Cardiac muscle cell (in vitro differentiated cells and primary cell): ENCODE results near the gene LEMD2. TPM values are rescaled to one million over a fixed set of nuclear protein-coding genes. Genes with fewer than 3 reads are reported as not detected.

Experiments used
- DNase-seq, 2 donors: peaks; one replicate each; pipeline versions ENCODE4 v3.0.0 to v3.0.0-alpha.2; 2010 to 2017; ENCODE audit warnings: low read depth in 1 of 2, low spot score in 1 of 2
- H3K27ac ChIP-seq: fragments of 200-600 bp; sonication (generic); 2 replicates; pipeline ENCODE4 v1.5.1; 2016
- H3K27me3 ChIP-seq: fragments of 200-600 bp; sonication (generic); 2 replicates; pipeline ENCODE4 v1.6.0; 2016; ENCODE audit warnings: control low read depth
- H3K36me3 ChIP-seq: fragments of 200-600 bp; sonication (generic); 2 replicates; pipeline ENCODE4 v1.5.1; 2016; ENCODE audit warnings: control low read depth
- H3K4me1 ChIP-seq: fragments of 200-600 bp; sonication (generic); 2 replicates; pipeline ENCODE4 v1.8.1; 2017; ENCODE audit warnings: low read depth, mild to moderate bottlenecking, mixed run types
- H3K4me3 ChIP-seq: fragments of 200-600 bp; sonication (generic); 2 replicates; pipeline ENCODE4 v1.5.1; 2016; ENCODE audit warnings: mild to moderate bottlenecking
- H3K9me3 ChIP-seq: fragments of 200-600 bp; sonication (generic); 2 replicates; pipeline ENCODE4 v1.5.1; 2017; ENCODE audit warnings: low read depth, mild to moderate bottlenecking, control low read depth
- polyA plus RNA-seq: library from polyadenylated mRNA; unstranded; fragments of >200 nt; fragmentation: Nextera tagmentation; extraction: Ambion mirVana; gene quantifications from 2 replicates; pipeline ENCODE4 v1.2.1, GENCODE V29; 2016
- total RNA-seq: library from RNA; depleted of rRNA; stranded (reverse); fragments of >200 nt; gene quantifications from 2 replicates; pipeline ENCODE4 v1.2.3, GENCODE V29; 2016
- TF ChIP-seq, protein P1 (sequence below): IDR thresholded peaks from 2 replicates; pipeline ENCODE4 v1.5.1; 2012; ENCODE audit warnings: low read depth, mild to moderate bottlenecking, low read length

The LEMD2 gene
- total and polyA plus RNA-seq, 2 experiments from 2014 or later: 65.4 to 78.2 TPM

GRCh38 chr6:33727932-33728331 lies 61.0 kb downstream of the LEMD2 start:
- no peaks in the 10 kb centered on the region for H3K9me3 ChIP-seq
- H3K36me3 ChIP-seq: no peaks in the 10 kb centered on the region
- no peaks in the 10 kb centered on the region for H3K27me3 ChIP-seq
- no peak overlapping the region for H3K27ac ChIP-seq
- TF ChIP-seq, protein P1, sequence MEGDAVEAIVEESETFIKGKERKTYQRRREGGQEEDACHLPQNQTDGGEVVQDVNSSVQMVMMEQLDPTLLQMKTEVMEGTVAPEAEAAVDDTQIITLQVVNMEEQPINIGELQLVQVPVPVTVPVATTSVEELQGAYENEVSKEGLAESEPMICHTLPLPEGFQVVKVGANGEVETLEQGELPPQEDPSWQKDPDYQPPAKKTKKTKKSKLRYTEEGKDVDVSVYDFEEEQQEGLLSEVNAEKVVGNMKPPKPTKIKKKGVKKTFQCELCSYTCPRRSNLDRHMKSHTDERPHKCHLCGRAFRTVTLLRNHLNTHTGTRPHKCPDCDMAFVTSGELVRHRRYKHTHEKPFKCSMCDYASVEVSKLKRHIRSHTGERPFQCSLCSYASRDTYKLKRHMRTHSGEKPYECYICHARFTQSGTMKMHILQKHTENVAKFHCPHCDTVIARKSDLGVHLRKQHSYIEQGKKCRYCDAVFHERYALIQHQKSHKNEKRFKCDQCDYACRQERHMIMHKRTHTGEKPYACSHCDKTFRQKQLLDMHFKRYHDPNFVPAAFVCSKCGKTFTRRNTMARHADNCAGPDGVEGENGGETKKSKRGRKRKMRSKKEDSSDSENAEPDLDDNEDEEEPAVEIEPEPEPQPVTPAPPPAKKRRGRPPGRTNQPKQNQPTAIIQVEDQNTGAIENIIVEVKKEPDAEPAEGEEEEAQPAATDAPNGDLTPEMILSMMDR: no peak
- DNase-seq: no peak
- peaks cover 22% of the 10 kb centered on the region for H3K4me1 ChIP-seq
- no peak overlapping the region for H3K4me3 ChIP-seq

DNA sequence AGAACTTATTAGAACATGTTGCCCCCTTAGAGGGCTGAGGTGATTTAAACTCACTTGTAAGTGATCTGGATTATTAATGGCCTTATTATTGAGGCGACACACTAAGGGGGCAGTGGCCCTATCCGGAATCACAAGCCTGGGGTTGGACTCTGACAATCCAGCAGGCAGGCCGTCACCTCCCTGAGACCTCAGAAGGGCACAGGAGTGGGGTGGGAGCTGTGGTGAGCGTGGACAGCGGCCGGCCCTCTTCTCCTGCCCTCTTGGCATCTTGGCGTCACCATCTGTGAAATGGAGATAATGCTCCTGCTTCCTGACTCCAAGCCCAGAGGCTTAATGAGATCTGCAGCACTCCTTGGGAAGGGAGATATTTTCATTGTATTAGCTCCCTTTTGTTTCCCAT lies 61.8 kb downstream of the LEMD2 start:
- Histone ChIP-seq H3K27me3 (no peaks in the 10 kb centered on the region), H3K27ac (no peak overlapping the region), H3K36me3 (no peaks in the 10 kb centered on the region), H3K9me3 (no peaks in the 10 kb centered on the region), H3K4me1 (peaks cover 25% of the 10 kb centered on the region), H3K4me3 (no peak overlapping the region)
- DNase-seq: no peak
- TF ChIP-seq, protein P1: no peak

DNA sequence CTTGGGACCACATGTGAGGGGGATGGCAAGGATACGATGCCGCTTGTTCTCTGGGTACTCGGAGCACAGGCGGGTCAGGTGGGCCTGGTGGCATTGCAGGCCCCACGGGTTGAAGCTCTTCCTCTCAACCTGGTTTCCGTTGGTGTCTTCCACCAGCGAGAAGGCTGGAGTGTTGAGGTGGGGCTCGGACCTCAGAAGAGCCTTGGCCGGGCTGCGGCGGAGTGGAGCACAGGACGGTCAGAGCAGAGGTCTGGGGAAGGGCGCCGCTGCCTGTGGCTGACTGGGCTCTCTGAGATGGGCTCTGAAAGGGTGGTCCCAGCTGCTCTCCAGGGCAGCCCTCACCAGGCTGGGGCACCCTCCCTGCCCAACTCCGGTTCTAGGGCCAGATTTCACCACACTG lies 62.2 kb downstream of the LEMD2 start:
- H3K27ac ChIP-seq: no peak overlapping the region
- H3K9me3 ChIP-seq: no peaks in the 10 kb centered on the region
- no peaks in the 10 kb centered on the region for H3K36me3 ChIP-seq
- TF ChIP-seq, protein P1: no peak
- H3K27me3 ChIP-seq: no peaks in the 10 kb centered on the region
- H3K4me3 ChIP-seq: no peak overlapping the region
- DNase-seq: no peak
- H3K4me1 ChIP-seq: peaks cover 27% of the 10 kb centered on the region

- Histone ChIP-seq H3K27me3 (no peaks in the 10 kb centered on the region), H3K27ac (no peak overlapping the region), H3K4me3 (no peak overlapping the region), H3K4me1 (peaks cover 25% of the 10 kb centered on the region), H3K9me3 (no peaks in the 10 kb centered on the region), H3K36me3 (no peaks in the 10 kb centered on the region)
- TF ChIP-seq, protein P1: no peak
- DNase-seq: no peak
Observed at GRCh38 chr6:33725891-33726673, 62.8 kb downstream of the LEMD2 start.

- no peaks in the 10 kb centered on the region for H3K27me3 ChIP-seq
- DNase-seq: no peak
- TF ChIP-seq, protein P1: no peak
Observed at GRCh38 chr6:33725222-33725621, 63.7 kb downstream of the LEMD2 start.

More at GRCh38 chr6:33725222-33725621, 63.7 kb downstream of the LEMD2 start:
- no peaks in the 10 kb centered on the region for H3K9me3 ChIP-seq
- no peak overlapping the region for H3K4me3 ChIP-seq
- H3K4me1 ChIP-seq: peaks cover 21% of the 10 kb centered on the region
- H3K27ac ChIP-seq: no peak overlapping the region
- no peaks in the 10 kb centered on the region for H3K36me3 ChIP-seq
